H9 (cell line): Measurements from ENCODE around the gene NALCN. TPM values are rescaled to one million over a fixed set of nuclear protein-coding genes. Genes with fewer than 3 reads are reported as not detected.

Experiments used
- DNase-seq: peaks from one replicate; pipeline ENCODE4 v3.0.0-alpha.2; 2017
- H2AFZ ChIP-seq: one replicate; pipeline ENCODE4 v1.6.1; 2013; ENCODE audit warnings: mild to moderate bottlenecking, low read length, control low read depth, moderate library complexity
- H2AK5ac ChIP-seq: 2 replicates; pipeline ENCODE4 v1.6.1; 2013; ENCODE audit warnings: low read length, control low read depth, mixed read lengths; ENCODE audit not compliant: insufficient read length
- H2BK120ac ChIP-seq: one replicate; pipeline ENCODE4 v1.6.1; 2013; ENCODE audit warnings: low read depth, mild to moderate bottlenecking, low read length, control low read depth, inconsistent platforms; ENCODE audit not compliant: poor library complexity, severe bottlenecking
- H2BK12ac ChIP-seq: 2 replicates; pipeline ENCODE4 v1.6.1; 2013; ENCODE audit warnings: low read length, control low read depth, mixed read lengths, low read depth; ENCODE audit not compliant: insufficient read length
- H2BK15ac ChIP-seq: 2 replicates; pipeline ENCODE4 v1.6.1; 2013; ENCODE audit warnings: low read depth, low read length, control low read depth
- H2BK20ac ChIP-seq: one replicate; pipeline ENCODE4 v1.6.1; 2013; ENCODE audit warnings: low read depth, mild to moderate bottlenecking, low read length, control low read depth, inconsistent platforms; ENCODE audit not compliant: poor library complexity, severe bottlenecking
- H2BK5ac ChIP-seq: 2 replicates; pipeline ENCODE4 v1.6.1; 2013; ENCODE audit warnings: low read length, control low read depth, mixed read lengths; ENCODE audit not compliant: insufficient read length
- H3K14ac ChIP-seq: 2 replicates; pipeline ENCODE4 v1.6.1; 2013; ENCODE audit warnings: low read length, control low read depth; ENCODE audit not compliant: insufficient read depth
- H3K18ac ChIP-seq: 2 replicates; pipeline ENCODE4 v1.6.1; 2013; ENCODE audit warnings: low read depth, mild to moderate bottlenecking, mixed read lengths, low read length, control low read depth; ENCODE audit not compliant: insufficient read length
- H3K23ac ChIP-seq: 2 replicates; pipeline ENCODE4 v1.6.1; 2013; ENCODE audit warnings: low read length, control low read depth, mixed read lengths, low read depth; ENCODE audit not compliant: insufficient read length
- H3K23me2 ChIP-seq: 2 replicates; pipeline ENCODE4 v1.6.1; 2013; ENCODE audit warnings: low read depth, mild to moderate bottlenecking, mixed read lengths, low read length, control low read depth; ENCODE audit not compliant: insufficient read length, poor library complexity, severe bottlenecking
- H3K27ac ChIP-seq: 2 replicates; pipeline ENCODE4 v1.5.1; 2013; ENCODE audit warnings: low read length, control low read depth, mixed read lengths, low read depth; ENCODE audit not compliant: insufficient read length
- H3K27me3 ChIP-seq: 2 replicates; pipeline ENCODE4 v1.6.1; 2013; ENCODE audit warnings: low read length, control low read depth, inconsistent platforms; ENCODE audit not compliant: insufficient read depth
- H3K4ac ChIP-seq: 2 replicates; pipeline ENCODE4 v1.6.1; 2013; ENCODE audit warnings: low read depth, mild to moderate bottlenecking, control low read depth, inconsistent platforms, low read length, moderate library complexity
- H3K4me1 ChIP-seq: 2 replicates; pipeline ENCODE4 v1.6.1; 2013; ENCODE audit warnings: low read length, control low read depth, inconsistent platforms; ENCODE audit not compliant: insufficient read depth
- H3K4me2 ChIP-seq: 2 replicates; pipeline ENCODE4 v1.6.1; 2013; ENCODE audit warnings: low read length, control low read depth, mixed read lengths; ENCODE audit not compliant: insufficient read length, insufficient read depth
- H3K56ac ChIP-seq: 2 replicates; pipeline ENCODE4 v1.6.1; 2013; ENCODE audit warnings: low read depth, mild to moderate bottlenecking, mixed read lengths, low read length, control low read depth; ENCODE audit not compliant: insufficient read length
- H3K79me1 ChIP-seq: 2 replicates; pipeline ENCODE4 v1.6.1; 2013; ENCODE audit warnings: low read depth, mild to moderate bottlenecking, moderate library complexity, low read length, control low read depth, inconsistent platforms; ENCODE audit not compliant: insufficient read depth, poor library complexity, severe bottlenecking
- H3K79me2 ChIP-seq: 2 replicates; pipeline ENCODE4 v1.6.1; 2013; ENCODE audit warnings: low read length, control low read depth, inconsistent platforms; ENCODE audit not compliant: insufficient read depth
- H3K9ac ChIP-seq: 2 replicates; pipeline ENCODE4 v1.6.1; 2013; ENCODE audit warnings: low read length, control low read depth, mixed read lengths; ENCODE audit not compliant: insufficient read length; ENCODE audit errors: extremely low read depth
- H3K9me3 ChIP-seq: one replicate; pipeline ENCODE4 v1.6.1; 2013; ENCODE audit warnings: low read depth, low read length, inconsistent platforms; ENCODE audit not compliant: control insufficient read depth
- H3T11ph ChIP-seq: one replicate; pipeline ENCODE4 v1.6.1; 2013; ENCODE audit warnings: mild to moderate bottlenecking, low read length, control low read depth, inconsistent platforms
- H4K20me1 ChIP-seq: one replicate; pipeline ENCODE4 v1.6.1; 2013; ENCODE audit not compliant: control insufficient read depth, insufficient read length, insufficient read depth
- H4K5ac ChIP-seq: 2 replicates; pipeline ENCODE4 v1.6.1; 2013; ENCODE audit warnings: low read depth, mild to moderate bottlenecking, mixed read lengths, low read length, control low read depth; ENCODE audit not compliant: insufficient read length
- H4K8ac ChIP-seq: replicated peaks from 2 replicates; pipeline ENCODE4 v1.6.1; 2013; ENCODE audit warnings: low read length, control low read depth, mixed read lengths, low read depth; ENCODE audit not compliant: insufficient read length
- H4K91ac ChIP-seq: 2 replicates; pipeline ENCODE4 v1.6.1; 2013; ENCODE audit warnings: low read depth, mild to moderate bottlenecking, moderate library complexity, mixed read lengths, low read length, control low read depth; ENCODE audit not compliant: insufficient read length
- H3K27ac Mint-ChIP-seq, 3 experiments: 2 replicates in 2 of 3; 3 replicates in 1 of 3; pipeline ENCODE4 v1.8.0; 2020 to 2021; ENCODE audit warnings: mixed read lengths in 3 of 3, mild to moderate bottlenecking in 1 of 3, moderate library complexity in 1 of 3
- H3K27me3 Mint-ChIP-seq: 2 replicates; pipeline ENCODE4 v1.8.0; 2021; ENCODE audit warnings: low read depth, mild to moderate bottlenecking, moderate library complexity, mixed read lengths
- H3K36me3 Mint-ChIP-seq, 3 experiments: 2 replicates in 2 of 3; 3 replicates in 1 of 3; pipeline ENCODE4 v1.8.0; 2020 to 2021; ENCODE audit warnings: low read depth in 3 of 3, mixed read lengths in 3 of 3; ENCODE audit not compliant: insufficient read depth in 1 of 3
- H3K4me1 Mint-ChIP-seq, 2 experiments: 2 replicates each; pipeline ENCODE4 v1.8.0; 2020; ENCODE audit warnings: mixed read lengths in 2 of 2
- H3K4me3 Mint-ChIP-seq, 2 experiments: 2 replicates in 1 of 2; 3 replicates in 1 of 2; pipeline ENCODE4 v1.8.0; 2020 to 2021; ENCODE audit warnings: mild to moderate bottlenecking in 2 of 2, mixed read lengths in 2 of 2, moderate library complexity in 1 of 2
- H3K9me3 Mint-ChIP-seq, 2 experiments: 2 replicates in 1 of 2; 3 replicates in 1 of 2; pipeline ENCODE4 v1.8.0; 2020; ENCODE audit warnings: mild to moderate bottlenecking in 2 of 2, mixed read lengths in 2 of 2, moderate library complexity in 1 of 2
- WGBS: extraction: QIAGEN DNeasy Blood & Tissue Kit; methylation state at CpG from one replicate; pipeline ENCODE4 v1.1.7; 2013; ENCODE audit warnings: missing lambda C conversion rate, low lambda C conversion rate, mixed read lengths; ENCODE audit not compliant: insufficient read length; ENCODE audit errors: extremely low coverage; 5-methylcytosine and 5-hydroxymethylcytosine counted together
- total RNA-seq: library from RNA; stranded (reverse); gene quantifications from 2 replicates; pipeline ENCODE4 v1.2.1, GENCODE V29; 2021
- TF ChIP-seq, protein P1 (sequence below): fragments of 200-600 bp; sonication (generic); conservative IDR thresholded peaks from 3 replicates; pipeline ENCODE4 v1.8.0; 2021; ENCODE audit warnings: antibody characterized with exemption, mild to moderate bottlenecking

Gene NALCN
- total RNA-seq, 1 experiment from 2014 or later: 0.09 TPM

DNA sequence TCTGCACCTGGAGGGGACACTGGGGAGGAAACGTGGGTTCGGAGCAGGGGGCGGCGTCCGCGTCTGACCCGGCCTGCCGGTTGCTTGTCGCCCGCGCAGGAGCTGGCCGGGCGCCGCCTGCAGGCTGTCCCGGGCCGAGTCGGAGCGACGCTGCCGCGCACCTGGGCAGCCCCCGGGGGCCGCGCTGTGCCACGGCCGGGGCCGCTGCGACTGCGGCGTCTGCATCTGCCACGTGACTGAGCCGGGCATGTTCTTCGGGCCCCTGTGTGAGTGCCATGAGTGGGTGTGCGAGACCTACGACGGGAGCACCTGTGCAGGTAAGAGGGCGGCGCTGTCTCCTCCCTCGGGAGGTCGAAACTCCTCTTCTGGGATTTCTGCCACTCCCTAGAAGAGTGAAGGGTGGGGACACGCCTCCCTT, 37.5 kb upstream of the NALCN start:
- Histone ChIP-seq H3K27me3 (no peaks in the 10 kb centered on the region), H3K56ac (no peak overlapping the region), H4K5ac (no peak overlapping the region), H3K4ac (no peak overlapping the region), H2BK12ac (no peak overlapping the region), H3K79me1 (no peaks in the 10 kb centered on the region), H3K4me1 (peaks cover 2% of the 10 kb centered on the region; the same call in 1 of the 2 replicates), H4K20me1 (no peaks in the 10 kb centered on the region), H3K79me2 (no peaks in the 10 kb centered on the region), H2BK15ac (no peak overlapping the region), H3K9ac (no peak overlapping the region), H4K91ac (no peak overlapping the region), H3K27ac (no peak overlapping the region), H3K18ac (no peak overlapping the region), H3T11ph (no peak overlapping the region), H2AK5ac (no peak overlapping the region), H2BK5ac (no peak overlapping the region), H2BK120ac (no peak overlapping the region), H2BK20ac (no peak overlapping the region), H3K23ac (no peak overlapping the region), H4K8ac (no peak overlapping the region), H3K14ac (no peak overlapping the region), H2AFZ (no peak overlapping the region), H3K4me2 (no peak overlapping the region), H3K23me2 (no peaks in the 10 kb centered on the region), H3K9me3 (no peaks in the 10 kb centered on the region)
- DNase-seq: peak; percentile 55
- no CpG with 5 or more reads among the region's 41 CpGs for WGBS
- no peak overlapping the region for H3K27ac Mint-ChIP-seq
- H3K4me3 Mint-ChIP-seq: no peak overlapping the region; a peak in 1 of 5 replicates
- TF ChIP-seq, protein P1, sequence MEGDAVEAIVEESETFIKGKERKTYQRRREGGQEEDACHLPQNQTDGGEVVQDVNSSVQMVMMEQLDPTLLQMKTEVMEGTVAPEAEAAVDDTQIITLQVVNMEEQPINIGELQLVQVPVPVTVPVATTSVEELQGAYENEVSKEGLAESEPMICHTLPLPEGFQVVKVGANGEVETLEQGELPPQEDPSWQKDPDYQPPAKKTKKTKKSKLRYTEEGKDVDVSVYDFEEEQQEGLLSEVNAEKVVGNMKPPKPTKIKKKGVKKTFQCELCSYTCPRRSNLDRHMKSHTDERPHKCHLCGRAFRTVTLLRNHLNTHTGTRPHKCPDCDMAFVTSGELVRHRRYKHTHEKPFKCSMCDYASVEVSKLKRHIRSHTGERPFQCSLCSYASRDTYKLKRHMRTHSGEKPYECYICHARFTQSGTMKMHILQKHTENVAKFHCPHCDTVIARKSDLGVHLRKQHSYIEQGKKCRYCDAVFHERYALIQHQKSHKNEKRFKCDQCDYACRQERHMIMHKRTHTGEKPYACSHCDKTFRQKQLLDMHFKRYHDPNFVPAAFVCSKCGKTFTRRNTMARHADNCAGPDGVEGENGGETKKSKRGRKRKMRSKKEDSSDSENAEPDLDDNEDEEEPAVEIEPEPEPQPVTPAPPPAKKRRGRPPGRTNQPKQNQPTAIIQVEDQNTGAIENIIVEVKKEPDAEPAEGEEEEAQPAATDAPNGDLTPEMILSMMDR: no peak
- no peaks in the 10 kb centered on the region for H3K36me3 Mint-ChIP-seq
- peaks cover 16 to 18% of the 10 kb centered on the region in 2 experiments for H3K4me1 Mint-ChIP-seq
- H3K9me3 Mint-ChIP-seq: no peaks in the 10 kb centered on the region
- no peaks in the 10 kb centered on the region; the same call in 1 of the 2 replicates for H3K27me3 Mint-ChIP-seq
